ENCODE data around the gene FALEC. TPM values are rescaled to one million over a fixed set of nuclear protein-coding genes. Genes with fewer than 3 reads are reported as not detected.

Gene FALEC
- total and polyA plus RNA-seq, 2 of the 8 experiments (the other 6 are each of a cell fraction or from before 2014, with no cell fraction given), result not detected

DNA sequence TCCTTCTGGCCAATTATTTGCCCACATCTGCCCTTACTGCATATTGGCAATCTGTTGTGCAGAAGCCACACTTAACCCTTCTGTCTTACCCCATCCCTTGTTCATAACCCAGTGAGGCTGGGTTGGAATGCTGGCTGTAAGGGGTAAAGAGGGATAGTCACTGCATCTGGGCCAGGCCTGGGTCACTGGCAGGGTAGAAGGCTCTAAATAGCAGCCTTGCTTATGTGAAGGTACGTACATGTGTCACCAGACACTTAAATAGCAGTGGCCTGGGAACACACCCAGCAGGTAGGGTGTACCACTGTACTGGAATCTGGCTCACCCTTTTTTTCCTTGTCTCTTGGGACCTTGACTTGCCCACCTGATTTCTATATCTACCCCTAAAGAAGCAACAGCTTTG is 38.2 kb upstream of the FALEC start:
- Histone ChIP-seq H3K36me3 (ENCODE audit: control insufficient read depth in 2 of 4, insufficient read depth in 4 of 4, low read length in 3 of 4) (peaks cover 0 to 6% (median 0%) of the 10 kb centered on the region in 4 experiments; a peak in 2 of 8 replicates), H3K56ac (replicated peaks; ENCODE audit: insufficient read length, low read depth, low read length) (no peak overlapping the region), H3K79me2 (ENCODE audit: control insufficient read depth in 1 of 2, insufficient read depth in 2 of 2, low read length in 2 of 2) (no peaks in the 10 kb centered on the region), H3K4me2 (ENCODE audit: insufficient read depth in 1 of 2, low read depth in 2 of 2, low read length in 2 of 2) (no peak overlapping the region), H3K27ac (ENCODE audit: low read depth, low read length) (no peak overlapping the region), H4K8ac (ENCODE audit: extremely low read depth, insufficient read depth, low read length) (no peak overlapping the region), H3K4me1 (replicated peaks in 1 of 4; ENCODE audit: control insufficient read depth in 3 of 4, insufficient read depth in 4 of 4, low read length in 3 of 4) (peaks cover 0 to 5% (median 3%) of the 10 kb centered on the region in 4 experiments; a peak in 4 of 7 replicates), H3K23me2 (ENCODE audit: low read depth, low read length) (no peaks in the 10 kb centered on the region), H4K5ac (ENCODE audit: insufficient read length, low read depth, low read length) (no peak overlapping the region), H2AFZ (ENCODE audit: low read length) (no peak overlapping the region), H2BK12ac (ENCODE audit: low read depth, low read length) (no peak overlapping the region), H3K14ac (ENCODE audit: insufficient read length) (no peak overlapping the region), H3K4me3 (ENCODE audit: extremely low read depth in 1 of 4, insufficient read depth in 2 of 4, low read depth in 3 of 4, low read length in 4 of 4) (no peak overlapping the region), H2BK120ac (replicated peaks; ENCODE audit: low read depth, low read length) (no peak overlapping the region), H2AK5ac (ENCODE audit: low read depth, low read length) (no peak overlapping the region), H2BK15ac (ENCODE audit: low read length) (no peak overlapping the region), H3K18ac (ENCODE audit: extremely low read depth, low read length) (no peak overlapping the region), H3K27me3 (replicated peaks in 1 of 4; ENCODE audit: control insufficient read depth in 3 of 4, extremely low read depth in 1 of 4, insufficient read depth in 3 of 4, low read length in 3 of 4) (no peaks in the 10 kb centered on the region), H2BK5ac (ENCODE audit: low read depth, low read length) (no peak overlapping the region), H3K23ac (ENCODE audit: insufficient read length) (no peak overlapping the region), H3K9ac (replicated peaks in 1 of 4; ENCODE audit: extremely low read depth in 1 of 4, low read depth in 3 of 4, low read length in 3 of 4) (no peak overlapping the region), H4K91ac (replicated peaks; ENCODE audit: insufficient read length, low read length) (no peak overlapping the region), H3K79me1 (ENCODE audit: low read depth, low read length) (no peaks in the 10 kb centered on the region), H3K9me3 (ENCODE audit: insufficient read depth in 2 of 2, low read depth in 1 of 2, low read length in 1 of 2) (no peaks in the 10 kb centered on the region), H3K4ac (replicated peaks; ENCODE audit: insufficient read length, low read depth, low read length) (no peak overlapping the region), H2BK20ac (ENCODE audit: low read length) (no peak overlapping the region), H4K20me1 (replicated peaks in 1 of 2; ENCODE audit: control insufficient read depth in 1 of 2, insufficient read depth in 2 of 2, low read length in 2 of 2) (peaks cover 0 to 2% of the 10 kb centered on the region in 2 experiments)
- no peak for DNase-seq (ENCODE audit: low read depth in 1 of 2, low spot score in 2 of 2)
- 88% methylated on average over 1 of the region's 1 CpG; no CpG with 5 or more reads in 1 of the 2 experiments for WGBS, 2 experiments (ENCODE audit: extremely low coverage in 1 of 2, insufficient coverage in 1 of 2, insufficient read length in 1 of 2, insufficient replicate concordance in 2 of 2, low coverage in 1 of 2, low lambda C conversion rate in 2 of 2, missing lambda C conversion rate in 1 of 2)
- ChIA-PET POLR2A (ENCODE audit: partially characterized antibody) (interaction anchor here (0.6 kb wide), 4 partner anchors 32 to 550 kb away, joined by 3 to 7 read pairs (median 4); no protein-coding TSS in a partner anchor), CTCF (ENCODE audit: partially characterized antibody) (interaction anchor here (0.6 to 0.7 kb wide), 2 partner anchors 21 to 39 kb away, joined by 3 read pairs; no protein-coding TSS in a partner anchor)
- TF ChIP-seq POLR2A (IDR thresholded peaks at IDR 0.05; ENCODE audit: control extremely low read depth in 1 of 2, low read depth in 2 of 2, low read length in 2 of 2) (peak in 1 of 2 experiments; percentile 43; a peak in 1 of 3 replicates), SIX5 (IDR thresholded peaks at IDR 0.05; ENCODE audit: low read depth, low read length) (no peak), POLR2AphosphoS5 (IDR thresholded peaks at IDR 0.05; ENCODE audit: low read depth, low read length) (peak; percentile 43)
- FAIRE-seq, result no peak
